OCI-LY1 (cell line): Measurements from ENCODE around the gene KCNB1.

ENCODE experiments used
- EZH2 ChIP-seq: fragments of 200-600 bp; sonication (generic), shearing (Covaris generic); IDR thresholded peaks from 2 replicates; pipeline ENCODE4 v1.8.0; 2017; ENCODE audit warnings: borderline replicate concordance, mixed run types, mild to moderate bottlenecking, antibody characterized with exemption, low read length, moderate library complexity, mixed read lengths
- TF ChIP-seq, protein P1 (sequence below): fragments of 200-600 bp; sonication (generic), shearing (Covaris generic); IDR thresholded peaks from 2 replicates; pipeline ENCODE4 v1.5.1; 2017; ENCODE audit warnings: mild to moderate bottlenecking, antibody characterized with exemption, low read length, moderate library complexity, mixed read lengths

DNA sequence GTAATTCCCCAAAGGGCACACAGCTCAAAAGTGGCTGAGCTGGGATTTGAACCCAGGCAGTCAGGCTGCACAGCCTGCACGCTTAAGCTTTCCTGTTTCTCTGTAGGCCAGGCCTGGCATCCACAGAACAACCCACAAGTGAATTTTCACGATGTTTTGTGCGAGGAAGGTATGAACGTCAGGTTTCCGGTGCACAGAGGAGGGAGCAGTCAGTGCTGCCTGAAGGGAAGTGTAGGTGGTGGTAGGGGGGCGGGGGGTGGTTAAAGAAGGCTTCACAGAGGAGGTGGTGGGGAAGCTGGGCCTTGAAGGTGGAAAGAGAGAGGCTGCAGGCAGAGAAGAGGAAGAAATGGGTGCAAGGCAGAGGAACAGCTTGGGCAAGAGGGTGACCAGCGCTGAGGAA lies 14.1 kb downstream of the KCNB1 start:
- TF ChIP-seq EZH2, result no peak
- TF ChIP-seq, protein P1, sequence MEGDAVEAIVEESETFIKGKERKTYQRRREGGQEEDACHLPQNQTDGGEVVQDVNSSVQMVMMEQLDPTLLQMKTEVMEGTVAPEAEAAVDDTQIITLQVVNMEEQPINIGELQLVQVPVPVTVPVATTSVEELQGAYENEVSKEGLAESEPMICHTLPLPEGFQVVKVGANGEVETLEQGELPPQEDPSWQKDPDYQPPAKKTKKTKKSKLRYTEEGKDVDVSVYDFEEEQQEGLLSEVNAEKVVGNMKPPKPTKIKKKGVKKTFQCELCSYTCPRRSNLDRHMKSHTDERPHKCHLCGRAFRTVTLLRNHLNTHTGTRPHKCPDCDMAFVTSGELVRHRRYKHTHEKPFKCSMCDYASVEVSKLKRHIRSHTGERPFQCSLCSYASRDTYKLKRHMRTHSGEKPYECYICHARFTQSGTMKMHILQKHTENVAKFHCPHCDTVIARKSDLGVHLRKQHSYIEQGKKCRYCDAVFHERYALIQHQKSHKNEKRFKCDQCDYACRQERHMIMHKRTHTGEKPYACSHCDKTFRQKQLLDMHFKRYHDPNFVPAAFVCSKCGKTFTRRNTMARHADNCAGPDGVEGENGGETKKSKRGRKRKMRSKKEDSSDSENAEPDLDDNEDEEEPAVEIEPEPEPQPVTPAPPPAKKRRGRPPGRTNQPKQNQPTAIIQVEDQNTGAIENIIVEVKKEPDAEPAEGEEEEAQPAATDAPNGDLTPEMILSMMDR, result no peak
